OCI-LY7 (cell line): ENCODE measurements around the gene MORN1.

ENCODE experiments used
- EZH2phosphoT487 ChIP-seq: fragments of 200-600 bp; sonication (generic); IDR thresholded peaks from 2 replicates; pipeline ENCODE4 v1.6.1; 2018; ENCODE audit warnings: low read depth, borderline replicate concordance, mild to moderate bottlenecking, mixed run types, antibody characterized with exemption, low read length, moderate library complexity, mixed read lengths
- TF ChIP-seq, protein P1 (sequence below): fragments of 200-600 bp; sonication (generic); conservative IDR thresholded peaks from 2 replicates; pipeline ENCODE4 v1.5.1; 2014; ENCODE audit warnings: mild to moderate bottlenecking, antibody characterized with exemption, low read length, moderate library complexity, mixed read lengths

DNA sequence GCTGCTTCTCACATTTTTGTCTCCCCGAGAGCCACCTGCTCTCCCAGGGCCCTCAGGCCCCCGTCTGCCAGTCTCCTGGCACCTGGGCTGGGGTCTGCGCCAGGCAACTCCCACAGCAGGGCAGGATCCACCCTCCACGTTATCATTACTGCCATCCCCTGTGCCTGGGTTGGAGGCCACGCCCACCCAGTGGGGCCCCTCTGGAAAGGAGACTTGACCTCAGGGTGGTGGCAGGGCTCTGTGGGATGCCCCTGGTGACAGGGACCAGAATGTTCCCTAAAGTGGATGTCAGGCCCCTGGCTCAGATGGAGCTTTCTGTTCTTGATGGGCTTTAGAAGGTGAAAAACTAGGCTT is 96.7 kb downstream of the MORN1 start:
- TF ChIP-seq, protein P1, sequence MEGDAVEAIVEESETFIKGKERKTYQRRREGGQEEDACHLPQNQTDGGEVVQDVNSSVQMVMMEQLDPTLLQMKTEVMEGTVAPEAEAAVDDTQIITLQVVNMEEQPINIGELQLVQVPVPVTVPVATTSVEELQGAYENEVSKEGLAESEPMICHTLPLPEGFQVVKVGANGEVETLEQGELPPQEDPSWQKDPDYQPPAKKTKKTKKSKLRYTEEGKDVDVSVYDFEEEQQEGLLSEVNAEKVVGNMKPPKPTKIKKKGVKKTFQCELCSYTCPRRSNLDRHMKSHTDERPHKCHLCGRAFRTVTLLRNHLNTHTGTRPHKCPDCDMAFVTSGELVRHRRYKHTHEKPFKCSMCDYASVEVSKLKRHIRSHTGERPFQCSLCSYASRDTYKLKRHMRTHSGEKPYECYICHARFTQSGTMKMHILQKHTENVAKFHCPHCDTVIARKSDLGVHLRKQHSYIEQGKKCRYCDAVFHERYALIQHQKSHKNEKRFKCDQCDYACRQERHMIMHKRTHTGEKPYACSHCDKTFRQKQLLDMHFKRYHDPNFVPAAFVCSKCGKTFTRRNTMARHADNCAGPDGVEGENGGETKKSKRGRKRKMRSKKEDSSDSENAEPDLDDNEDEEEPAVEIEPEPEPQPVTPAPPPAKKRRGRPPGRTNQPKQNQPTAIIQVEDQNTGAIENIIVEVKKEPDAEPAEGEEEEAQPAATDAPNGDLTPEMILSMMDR, result no peak
- TF ChIP-seq EZH2phosphoT487, result no peak
